GM19452 (cell line): ENCODE results near the gene SHFL.
A peak's percentile ranks its signal among the peaks of the same experiment; 100 is the strongest.

Source experiments
- ATAC-seq: cut with Tn5 transposase; IDR thresholded peaks from one replicate; pipeline ENCODE4 v1.9.1; 2021; ENCODE audit not compliant: unreplicated experiment

The SHFL gene

DNA sequence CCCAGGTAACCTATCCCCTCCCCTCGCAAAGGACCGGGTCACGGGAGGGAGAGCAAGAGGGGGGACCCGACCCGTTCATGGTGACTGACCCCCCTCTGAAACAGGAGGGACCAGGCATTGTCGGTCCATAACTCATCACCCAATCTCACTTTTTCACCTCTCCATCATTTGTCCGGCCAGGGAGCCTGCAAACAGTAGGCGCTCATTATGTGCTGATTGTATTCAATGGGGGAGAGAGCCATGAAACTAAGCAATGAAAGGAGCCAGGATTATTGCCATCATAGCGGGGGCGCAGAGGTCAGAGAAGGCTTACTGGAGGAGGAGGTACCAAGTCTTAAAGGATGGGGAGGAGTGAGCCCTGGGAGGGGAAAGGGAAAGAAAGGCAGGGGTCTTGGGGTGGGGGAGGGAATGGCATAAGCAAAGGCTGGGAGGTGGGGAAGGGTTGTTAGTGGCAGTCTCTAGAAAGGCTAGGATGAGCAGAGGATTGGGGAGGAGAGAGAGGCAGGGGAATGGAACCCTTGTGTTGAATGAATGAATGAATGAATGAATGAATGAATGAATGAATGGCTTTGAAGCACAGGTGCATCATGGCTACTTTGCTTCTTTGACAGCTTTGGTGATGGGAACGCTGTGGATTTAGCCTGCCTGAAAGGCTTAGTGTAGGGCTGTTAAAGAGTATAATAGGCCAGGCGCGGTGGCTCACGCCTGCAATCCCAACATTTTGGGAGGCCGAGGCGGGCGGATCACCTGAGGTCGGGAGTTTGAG lies 1.4 kb downstream of the SHFL start:
- no peak for ATAC-seq

DNA sequence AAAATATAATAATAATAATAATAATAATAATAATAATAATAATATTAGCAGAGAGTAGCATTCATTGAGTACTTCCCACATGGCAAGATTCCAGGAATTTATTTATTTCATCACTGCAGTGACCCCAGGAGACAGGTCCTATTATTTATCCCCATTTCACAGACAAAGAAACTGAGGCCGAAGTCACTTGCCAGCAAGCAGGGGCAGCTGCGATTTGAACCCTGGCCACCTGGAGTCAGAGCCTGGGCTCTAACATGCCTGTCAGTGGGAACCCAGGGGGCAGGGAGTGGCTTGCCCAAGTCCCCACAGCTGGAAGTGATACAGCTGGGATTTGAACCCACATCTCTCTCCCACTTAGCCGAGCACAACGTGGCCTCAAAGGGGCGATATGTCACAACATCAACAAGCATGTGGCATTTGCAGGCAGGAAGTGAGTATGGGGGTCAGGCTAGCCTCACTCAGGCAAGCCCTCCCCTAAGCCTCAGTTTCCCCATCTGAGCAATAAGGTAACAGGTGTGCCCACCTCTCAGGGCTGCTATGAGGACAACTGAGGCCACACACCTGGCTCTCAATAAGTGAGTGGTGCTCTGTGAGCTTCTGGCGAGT lies 2.9 kb downstream of the SHFL start:
- ATAC-seq: no peak

DNA sequence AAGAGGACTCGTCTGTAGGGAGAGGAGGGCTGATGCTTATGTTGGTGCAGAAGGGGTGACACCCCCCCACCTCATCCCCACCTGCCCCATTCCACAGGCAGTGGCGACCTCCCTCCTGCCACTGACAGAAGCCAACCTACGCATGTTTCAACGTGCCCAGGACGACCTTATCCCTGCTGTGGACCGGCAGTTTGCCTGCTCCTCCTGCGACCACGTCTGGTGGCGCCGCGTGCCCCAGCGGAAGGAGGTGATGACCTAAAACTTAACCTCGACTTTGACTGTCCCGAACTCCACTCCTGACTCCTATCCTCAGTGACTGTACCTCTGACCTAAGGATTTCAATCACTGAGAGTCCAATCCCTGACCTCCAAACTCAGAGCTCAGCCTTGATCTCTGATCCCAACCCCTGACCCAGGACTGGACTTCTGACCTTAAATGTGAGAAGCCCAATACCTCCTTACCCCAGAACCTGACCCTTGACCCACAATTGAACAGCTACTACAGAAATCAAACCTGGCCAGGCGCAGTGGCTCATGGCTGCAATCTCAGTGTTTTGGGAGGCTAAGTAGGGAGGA lies 3.8 kb downstream of the SHFL start:
- ATAC-seq: no peak

DNA sequence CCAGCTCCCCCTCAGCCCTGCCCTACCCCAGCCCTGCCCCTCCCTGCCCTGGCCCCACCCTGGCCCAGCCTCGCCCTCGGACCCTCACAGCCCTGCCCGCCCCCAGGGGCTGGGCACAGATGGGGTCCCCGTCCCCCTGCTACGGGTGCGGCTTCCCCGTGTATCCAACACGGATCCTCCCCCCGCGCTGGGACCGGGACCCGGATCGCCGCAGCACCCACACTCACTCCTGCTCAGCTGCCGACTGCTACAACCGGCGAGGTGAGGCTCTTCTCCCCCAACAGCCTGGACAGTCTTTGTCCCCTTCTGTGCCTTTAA lies 5.2 kb downstream of the SHFL start:
- no peak for ATAC-seq

DNA sequence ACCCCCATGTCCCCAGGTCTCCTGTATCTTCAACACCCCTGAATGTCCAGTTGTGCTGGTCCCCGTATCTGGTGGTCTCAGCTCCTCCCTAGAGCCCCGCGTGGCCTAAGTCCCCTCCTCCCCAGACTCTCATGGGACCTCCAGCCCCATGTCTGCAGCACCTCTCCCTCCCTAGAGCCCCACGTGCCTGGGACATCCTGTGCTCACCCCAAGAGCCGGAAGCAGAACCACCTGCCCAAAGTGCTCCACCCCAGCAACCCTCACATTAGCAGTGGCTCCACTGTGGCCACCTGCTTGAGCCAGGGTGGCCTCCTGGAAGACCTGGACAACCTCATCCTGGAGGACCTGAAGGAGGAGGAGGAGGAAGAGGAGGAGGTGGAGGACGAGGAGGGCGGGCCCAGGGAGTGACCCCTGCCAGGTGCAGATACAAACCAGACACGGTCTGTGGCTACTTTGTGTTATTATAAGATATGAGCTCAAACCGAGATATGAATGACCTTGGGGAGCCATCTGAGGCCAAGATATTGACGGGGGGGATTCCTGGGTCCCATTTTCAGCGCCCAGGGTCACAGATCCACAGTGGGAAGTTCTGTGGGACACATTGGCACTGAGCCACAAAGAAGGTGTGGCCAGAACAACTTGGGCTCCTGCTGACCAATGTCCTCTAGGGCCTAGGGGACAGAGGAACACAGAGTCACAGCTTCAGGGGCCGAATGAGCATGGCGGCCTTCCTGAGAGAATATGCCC lies 6.0 kb downstream of the SHFL start:
- ATAC-seq: no peak

DNA sequence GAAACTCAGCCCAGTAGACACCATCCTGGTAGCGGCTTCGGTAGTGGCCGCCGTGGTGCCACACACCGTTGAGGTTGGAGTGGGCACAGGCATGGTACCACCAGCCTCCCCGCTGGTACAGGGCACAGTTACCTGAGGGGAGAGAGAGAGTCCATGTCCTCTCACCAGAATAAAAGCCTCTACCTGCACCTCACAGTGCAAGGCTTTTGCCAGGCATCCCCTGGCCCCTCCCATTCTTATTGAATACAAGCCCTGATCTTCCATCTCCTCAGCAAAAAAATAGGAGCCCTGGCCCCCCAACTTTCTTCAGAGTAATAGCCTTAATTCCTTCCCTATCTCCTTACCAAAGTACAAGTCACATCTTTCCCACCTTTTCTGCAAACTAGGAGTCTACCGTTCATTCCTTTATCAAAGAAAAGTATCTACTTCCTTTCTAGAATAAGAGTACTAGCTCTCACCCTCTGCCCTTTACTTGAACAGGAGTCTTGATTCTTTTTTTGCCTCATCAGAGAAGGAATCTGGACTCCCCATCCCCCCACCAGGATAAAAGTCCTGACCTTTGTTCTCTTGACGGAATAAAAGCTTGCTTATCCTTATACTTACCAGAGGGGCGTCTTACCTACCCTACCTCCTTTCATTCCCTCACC lies 6.7 kb downstream of the SHFL start:
- no peak for ATAC-seq

DNA sequence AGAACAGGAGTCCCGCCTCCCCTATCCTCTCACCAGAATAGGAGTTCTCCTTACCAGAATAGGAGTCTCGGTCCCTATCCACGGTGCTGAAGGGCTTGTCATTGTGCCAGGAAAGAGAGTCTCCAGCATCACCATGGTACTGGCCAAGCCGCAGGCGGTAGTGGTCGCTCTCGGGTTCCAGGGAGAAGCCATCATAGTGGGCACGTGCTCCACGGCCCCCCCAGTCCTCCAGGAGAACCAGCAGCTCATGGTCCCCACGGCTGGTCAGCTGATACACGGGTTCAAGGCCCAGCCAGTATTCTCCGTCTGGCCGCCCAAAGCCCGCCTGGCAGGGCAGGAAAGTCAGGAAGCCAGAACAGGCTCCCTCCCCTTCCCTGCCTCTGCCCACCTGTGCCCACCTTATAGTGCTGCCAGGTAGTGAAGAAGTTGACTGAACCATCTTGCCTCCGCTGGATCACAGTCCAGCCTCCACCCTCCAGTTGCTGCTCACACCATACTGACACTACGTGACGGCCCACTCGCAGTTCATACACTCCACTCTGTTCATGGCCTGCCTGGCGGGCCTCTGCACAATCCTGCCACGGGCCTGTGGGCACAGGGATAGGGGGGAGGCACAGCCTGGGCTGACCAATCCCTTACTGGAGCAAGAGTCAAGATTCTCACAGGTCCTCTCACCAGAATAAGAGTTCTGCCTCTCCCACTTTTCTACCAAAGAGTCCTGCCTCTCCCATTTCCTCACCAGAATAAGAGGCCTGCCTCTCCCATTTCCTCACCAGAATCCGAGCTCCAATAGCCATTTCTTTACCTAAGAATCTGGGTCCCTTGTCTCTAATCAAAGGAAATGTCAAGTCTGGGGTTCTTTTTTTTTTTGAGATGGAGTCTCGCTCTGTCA lies 7.4 kb downstream of the SHFL start:
- no peak for ATAC-seq

DNA sequence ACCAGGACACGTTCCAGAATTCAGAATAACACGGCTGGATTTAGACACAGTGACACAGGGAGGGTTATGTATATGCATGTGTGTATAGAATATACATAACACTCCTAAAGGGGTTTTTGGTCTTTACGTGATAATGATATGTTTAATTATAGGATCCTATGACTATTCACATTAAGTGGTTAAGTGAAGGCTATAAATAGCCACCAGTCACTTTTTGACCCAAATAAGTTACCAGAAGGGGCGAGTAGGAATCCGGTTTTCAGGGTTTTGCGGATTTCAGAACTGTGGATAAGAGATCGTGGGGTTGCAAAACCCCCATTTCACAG lies 9.5 kb downstream of the SHFL start:
- ATAC-seq: no peak

DNA sequence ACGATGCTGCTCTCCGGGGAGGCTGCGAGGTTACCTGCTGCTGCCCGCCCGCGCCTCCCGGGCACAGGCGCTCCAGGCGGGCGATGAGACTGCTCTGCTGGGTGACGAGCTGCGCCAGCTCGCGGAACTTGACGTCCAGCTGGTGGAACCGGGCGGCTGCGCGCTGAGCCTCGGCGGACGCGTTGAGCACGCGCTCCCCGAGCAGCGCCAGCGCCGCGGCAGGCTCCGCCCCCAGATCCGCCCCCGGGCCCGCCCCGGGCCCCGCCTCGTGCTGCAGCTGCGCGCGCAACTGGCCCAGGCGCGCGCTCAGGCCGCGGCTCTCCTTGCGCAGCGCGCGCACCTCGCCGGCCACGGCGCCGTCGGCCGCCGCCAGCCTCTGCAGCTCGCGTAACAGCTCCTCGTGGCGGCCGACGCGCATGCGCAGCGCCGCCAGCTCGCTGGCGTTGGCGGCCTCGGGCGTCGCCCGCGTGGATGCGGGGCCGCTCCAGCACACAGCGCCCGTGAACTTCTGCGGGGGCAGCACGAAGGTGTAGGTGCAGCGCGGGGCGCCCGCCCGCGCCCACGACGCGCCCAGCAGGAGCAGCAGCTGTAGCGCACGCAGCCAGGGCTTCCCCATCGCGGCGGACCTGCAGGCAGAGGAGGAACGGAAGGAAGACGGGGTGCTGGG lies 10.0 kb downstream of the SHFL start:
- peak; percentile 75 for ATAC-seq

DNA sequence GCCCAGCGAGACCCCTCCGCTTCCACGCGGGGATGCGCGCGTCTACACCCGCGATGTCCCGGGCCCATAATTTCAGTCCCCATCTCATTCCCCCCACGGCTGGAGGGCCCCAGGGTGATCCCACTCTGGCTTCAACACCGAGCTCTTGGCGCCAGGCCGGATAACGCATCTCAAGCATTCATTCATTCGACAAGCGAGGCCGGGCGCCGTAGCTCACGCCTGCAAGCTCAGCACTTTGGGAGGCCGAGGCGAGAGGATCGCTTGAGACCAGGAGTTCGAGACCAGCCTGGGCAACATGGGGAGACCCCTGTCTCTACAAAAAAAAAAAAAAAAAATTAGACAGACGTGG lies 10.5 kb downstream of the SHFL start:
- no peak for ATAC-seq

DNA sequence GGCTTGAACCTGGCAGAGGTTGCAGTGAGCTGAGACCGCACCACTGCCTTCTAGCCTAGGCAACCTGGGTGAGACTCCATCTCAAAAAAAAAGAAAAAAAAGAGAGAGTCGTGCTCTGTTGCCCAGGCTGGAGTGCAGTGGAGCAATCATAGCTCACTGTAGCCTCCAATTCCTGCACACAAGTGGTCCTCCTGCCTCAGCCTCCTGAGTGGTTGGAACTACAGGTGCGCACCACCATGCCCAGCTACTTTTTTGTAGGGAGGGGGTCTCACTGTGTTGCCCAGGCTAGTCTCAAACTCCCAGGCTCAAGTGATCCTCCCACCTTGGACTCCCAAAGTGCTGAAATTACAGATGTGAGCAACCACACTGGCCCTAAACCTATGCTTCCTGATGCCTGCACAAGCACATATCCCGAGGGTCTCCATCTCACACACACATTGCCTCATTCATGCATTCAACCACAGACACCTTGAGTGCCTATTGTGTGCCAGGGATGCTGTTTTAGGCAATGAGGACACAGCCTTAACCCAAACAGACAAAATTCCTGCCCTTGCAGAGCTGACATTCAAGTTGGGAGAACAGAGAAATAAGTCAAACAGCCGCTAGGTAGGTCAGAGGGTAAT lies 14.2 kb downstream of the SHFL start:
- ATAC-seq: no peak

DNA sequence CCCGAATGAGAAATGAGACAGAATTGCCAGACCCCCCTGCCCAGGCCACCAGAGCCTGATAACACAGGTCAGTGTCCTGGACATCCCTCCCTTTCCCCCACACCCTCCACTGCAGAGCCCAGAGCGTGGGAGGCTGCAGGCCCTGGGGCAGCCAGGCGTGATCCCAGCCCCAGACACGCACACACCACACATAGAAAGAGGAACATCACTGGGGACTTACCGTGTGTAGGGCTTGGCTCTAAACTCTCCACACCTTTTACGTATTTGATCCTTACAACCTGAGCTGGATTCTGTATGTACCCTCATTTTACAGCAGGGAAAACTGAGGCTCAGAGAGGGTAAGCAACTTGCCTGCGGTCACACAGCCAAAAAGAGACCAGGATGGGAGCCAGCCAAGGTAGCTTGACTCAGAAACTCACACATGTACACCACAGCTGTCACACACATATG lies 16.7 kb downstream of the SHFL start:
- ATAC-seq: peak; percentile 31

DNA sequence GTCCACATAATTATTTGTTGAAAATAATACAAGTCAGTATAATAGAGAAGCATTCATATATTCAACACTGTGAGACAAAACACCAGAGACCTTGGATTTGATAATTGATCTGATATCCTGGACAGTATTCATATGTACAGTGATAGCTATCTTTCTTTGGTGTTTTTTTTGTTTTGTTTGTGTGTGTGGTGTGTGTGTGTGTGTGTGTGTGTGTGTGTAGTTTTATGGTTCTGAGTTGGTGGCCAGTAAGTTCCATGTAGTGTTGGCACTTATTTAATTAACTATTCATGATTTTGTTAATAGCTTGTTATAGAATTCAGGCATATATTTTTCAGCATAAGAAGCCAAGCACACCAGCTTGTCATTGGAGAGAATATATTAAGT lies 18.0 kb downstream of the SHFL start:
- no peak for ATAC-seq

DNA sequence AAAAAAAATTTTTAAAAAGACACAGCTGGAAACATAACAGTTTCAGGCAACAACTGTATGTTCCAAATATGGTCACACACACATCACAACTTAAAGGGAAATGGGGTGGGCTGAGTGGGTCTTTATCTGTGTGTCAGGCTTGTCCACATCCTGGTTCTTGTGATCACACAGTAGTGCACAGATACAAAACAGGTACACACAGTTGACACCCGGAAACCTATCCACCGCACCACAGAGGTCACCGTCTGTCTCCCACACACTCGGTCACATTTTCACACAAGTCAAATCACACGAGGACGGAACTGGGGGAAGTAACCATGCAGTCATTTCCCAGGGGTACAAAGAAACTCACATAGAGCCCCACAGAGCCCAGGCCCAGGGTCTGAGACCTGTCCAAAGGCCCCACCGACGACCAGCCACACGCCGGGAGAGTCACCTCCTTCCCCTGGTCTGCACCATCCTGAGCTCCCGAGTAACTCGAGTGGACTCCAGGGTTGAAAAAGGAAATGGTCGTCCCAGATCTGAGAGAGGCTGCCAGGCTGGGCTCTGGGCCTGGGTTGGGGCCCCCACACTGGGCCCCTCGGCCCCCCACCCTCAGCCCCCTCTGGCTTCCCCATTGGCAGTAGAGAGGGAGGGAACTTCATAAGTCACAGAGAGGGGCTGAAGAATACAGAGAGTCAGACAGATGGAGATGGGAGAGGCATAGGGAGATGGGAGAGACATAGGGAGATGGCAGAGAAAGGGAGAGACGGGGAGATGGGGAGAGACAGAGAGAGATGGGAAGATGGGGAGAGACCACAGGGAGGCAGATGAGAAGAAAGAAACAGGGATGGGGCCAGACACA lies 18.8 kb downstream of the SHFL start:
- ATAC-seq: peak; percentile 41

DNA sequence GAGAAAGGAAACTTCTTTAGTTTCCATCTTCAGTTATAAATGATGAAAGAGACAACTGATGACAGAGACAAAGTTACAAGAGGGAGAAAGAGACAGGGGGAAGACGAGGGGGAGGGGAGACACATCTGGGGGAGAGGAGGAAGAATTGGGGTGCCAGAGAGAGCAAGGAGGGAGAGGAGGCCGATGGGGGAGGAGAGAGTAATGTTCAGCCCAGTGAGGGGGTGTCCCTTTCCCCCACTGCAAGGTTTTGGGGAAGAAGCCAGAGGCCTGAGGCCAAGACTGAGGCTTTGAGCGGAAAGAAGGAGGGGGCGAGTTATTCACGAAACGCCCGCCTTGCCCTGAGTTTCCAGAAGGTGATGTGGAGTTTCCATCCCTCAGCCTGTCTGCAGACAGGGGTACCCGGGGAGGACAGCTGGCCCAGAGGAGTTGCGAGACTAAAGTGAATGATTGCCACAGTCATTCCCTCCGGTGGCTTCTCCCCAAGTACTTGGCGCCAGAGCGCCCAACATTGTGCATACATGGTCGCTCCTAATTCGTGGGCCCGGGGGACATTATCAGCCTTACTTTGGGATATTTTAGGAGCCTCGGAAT lies 19.5 kb downstream of the SHFL start:
- ATAC-seq: peak; percentile 19

DNA sequence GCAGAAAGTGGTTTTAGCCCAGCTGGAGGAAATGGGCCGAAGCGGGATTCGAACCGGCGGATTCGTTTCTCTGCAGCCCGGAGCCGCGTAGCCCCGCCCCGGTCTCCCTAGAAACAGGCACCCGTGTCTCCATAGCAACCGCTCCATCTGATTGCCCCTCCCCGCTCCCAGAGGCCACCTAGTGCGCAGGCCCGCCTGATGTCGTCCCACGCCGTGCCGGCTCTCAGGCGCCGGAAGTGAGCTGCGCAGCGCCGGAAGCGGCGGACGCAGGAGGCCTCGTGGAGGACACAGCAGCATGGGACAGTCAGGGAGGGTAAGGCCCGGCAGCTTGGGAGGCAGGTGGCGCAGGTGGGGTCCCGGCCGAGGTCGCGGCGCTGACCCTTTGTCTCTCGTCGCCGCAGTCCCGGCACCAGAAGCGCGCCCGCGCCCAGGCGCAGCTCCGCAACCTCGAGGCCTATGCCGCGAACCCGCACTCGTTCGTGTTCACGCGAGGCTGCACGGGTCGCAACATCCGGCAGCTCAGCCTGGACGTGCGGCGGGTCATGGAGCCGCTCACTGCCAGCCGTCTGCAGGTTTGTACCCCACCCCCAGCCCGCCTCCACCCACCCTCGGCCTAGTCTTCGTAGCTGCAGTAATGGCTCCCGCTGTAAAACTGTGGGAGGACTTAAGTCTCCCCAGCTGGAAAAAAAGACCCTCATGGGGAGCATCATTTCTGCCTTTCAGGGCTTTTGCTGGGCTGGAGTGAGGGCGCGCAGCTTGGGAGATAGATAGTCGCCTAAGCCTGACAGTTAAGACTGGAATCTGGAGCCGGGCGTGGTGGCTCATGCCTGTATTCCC lies 20.2 kb downstream of the SHFL start, which contains the start of gene PPAN:
Gene PPAN, plus strand, starts transcription at position 263 of the 837 bp plus-strand sequence. Its CDS starts 33 bp downstream, at position 296.
- ATAC-seq: peak; percentile 47

DNA sequence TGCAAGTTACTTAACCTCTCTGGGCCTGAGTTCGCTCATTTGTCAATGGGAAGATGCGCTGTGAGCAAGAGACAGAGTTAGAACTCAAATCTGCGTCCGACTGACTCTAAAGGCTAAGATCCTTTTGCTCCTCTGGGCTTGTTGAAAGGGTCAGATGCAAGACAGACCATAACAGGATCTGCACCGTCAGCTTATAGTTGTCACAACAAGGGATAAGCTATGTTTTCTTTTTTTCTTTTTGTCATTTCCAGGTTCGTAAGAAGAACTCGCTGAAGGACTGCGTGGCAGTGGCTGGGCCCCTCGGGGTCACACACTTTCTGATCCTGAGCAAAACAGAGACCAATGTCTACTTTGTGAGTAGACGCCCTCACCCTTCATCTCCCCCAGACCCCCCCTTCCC lies 21.1 kb downstream of the SHFL start:
- no peak for ATAC-seq
